Measurements from ENCODE around the gene ADAM12.
"Not testable (repeated sequence)": the region's sequence is repeated elsewhere in the genome, so short reads cannot be mapped to it uniquely, and the experiment has no call there.

ADAM12 gene

DNA sequence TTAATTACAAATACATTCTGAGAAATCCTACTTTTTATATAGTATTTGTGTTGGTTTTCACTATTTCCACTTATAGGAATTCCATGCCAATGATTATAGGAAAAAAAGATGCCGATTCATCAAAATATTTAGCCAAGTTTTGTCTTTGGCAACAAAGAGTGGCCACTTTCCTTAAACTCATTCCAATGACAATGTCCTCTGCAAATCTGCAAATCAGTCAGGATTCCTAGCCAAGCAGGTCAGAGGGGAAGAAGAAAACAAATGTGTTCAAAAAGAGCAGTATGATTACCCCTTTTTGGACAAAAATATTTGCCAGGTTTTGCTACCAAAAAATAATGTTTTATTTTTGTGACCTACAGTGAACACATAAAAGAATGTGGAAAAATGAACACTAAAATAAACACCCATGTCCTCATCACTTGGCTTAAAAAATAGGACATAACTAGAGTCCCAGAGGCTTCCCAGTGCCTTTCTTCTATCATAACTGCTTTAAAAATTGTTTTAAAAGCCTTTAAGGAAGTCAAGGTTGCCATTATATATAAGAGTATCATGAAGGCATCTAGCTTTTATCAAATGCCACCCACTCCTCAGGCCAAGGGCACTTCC, 125.9 kb downstream of the ADAM12 start:
- DNase-seq (ENCODE audit: low spot score), result no peak

DNA sequence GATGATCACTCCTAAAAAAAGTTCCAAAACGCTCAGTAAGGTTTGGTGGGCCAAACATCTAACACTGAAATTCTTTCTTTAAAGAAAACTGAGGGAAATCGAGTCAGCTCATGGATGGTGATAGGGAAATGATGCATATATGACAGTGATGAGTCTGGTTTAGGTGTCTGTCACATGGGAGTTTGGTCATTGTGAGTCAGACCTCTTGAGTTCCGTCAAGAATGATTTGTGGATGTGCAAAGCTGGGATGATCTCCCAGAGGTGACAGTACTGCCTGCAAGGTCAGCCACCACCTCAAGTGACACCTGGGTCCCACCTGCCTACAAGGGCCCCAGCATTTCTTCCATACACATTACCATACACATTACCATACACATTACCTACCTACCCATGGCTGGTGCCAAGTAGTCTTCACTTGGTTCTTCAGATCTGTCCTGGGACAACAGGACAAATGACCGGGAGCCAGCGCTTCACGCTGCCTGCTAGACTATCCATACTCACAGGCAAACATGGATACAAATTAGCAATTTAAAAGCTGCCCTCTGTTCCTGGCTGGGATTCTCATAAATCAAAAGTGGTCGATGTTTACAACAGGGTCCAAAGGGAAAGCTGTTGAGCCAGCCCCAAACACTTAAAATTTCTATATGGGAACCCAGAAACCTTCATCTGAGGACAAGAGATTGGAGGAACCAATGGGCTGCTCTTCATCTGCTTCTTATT, 128.4 kb downstream of the ADAM12 start:
- DNase-seq (ENCODE audit: low spot score), result no peak

DNA sequence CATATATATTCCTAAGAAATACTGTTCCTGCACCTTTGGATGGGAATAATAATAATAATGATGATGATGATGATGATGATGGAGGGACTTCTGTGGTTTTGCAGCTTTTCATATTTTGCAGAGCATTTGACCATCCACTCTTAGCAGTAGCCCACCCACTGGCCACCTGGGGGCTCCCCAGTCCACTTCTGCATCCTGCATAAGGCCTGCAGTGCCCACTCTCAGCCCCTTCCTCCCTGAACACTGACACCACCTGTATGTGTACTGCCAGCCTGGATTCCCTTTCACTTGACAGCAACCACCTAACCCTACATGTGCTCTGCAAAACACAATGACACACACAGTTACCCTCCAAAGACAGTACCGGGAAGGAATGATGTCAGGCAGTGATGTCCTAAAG, 131.4 kb downstream of the ADAM12 start:
- no peak for DNase-seq (ENCODE audit: low spot score)

DNA sequence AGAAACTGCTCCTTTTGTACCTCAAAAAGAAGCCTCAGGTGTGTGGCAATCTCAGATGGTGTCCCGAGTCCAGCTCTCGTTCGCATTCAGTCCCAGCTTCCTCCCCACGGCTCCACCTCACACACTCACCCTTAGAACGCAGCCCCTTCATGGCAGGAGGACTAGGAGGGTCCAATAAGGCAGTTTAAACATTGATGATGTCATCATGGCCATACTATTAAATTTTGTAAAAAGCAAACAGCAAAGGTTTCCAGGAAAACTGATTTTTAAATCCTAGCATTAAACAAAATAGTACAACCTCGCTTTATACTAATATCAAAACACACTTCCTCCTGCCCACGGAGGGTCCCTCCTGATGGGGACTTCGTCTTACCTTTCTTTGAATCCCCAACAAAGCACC, 133.0 kb downstream of the ADAM12 start:
- DNase-seq (ENCODE audit: low spot score), result no peak

DNA sequence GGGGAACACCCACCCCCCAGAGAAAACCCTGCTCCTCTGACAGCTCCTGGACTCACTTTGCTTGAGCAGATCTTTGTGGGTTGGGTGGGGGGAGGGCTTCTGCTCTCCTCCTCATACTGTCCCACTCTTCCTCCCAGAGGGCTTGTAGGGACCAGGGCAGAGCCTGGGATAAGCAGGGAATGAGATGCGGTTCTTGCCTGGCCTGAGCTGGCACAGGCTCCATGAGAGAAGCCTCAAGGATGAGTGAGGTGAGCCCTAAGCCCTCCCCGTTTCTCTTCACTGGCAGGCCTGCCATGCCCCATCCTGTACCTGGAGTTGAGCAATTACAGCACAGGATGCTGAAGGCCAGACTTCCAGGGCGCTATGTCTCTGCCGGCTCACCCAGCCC, 134.7 kb downstream of the ADAM12 start:
- no peak for DNase-seq (ENCODE audit: low spot score)

DNA sequence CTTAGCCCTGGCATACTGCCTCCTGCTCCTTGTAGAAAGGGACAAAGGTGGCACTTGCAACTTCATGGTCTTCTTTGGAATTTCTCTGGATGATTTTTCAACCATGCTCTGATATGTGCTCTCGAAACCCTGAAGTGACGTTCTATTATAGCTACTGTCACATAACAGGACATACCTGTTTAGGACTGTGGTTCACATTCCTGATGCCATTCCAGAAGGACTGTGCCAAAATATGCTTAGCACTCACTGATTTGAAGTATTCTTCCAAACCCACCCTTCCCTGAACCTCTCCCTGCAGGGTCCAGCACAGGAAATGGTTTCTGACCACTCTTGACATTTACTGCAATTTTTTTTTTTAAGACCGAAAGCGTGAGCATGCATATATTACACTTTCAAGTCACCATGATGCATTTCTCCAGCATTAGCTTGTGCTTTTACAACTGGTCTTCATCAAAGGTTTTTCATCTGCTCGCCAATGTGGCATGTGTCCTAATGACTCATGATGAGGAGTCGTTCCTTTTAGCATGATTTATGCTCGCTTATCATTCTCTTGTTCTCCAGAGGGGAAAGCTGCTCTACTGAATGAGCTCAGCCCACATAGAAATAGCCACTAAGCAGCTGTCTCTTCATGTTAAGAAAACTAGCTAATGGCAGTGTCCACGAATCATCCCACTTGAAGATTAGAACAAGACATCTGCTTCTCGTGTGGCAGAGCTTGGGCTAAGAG, 135.2 kb downstream of the ADAM12 start:
- no peak for DNase-seq (ENCODE audit: low spot score)

DNA sequence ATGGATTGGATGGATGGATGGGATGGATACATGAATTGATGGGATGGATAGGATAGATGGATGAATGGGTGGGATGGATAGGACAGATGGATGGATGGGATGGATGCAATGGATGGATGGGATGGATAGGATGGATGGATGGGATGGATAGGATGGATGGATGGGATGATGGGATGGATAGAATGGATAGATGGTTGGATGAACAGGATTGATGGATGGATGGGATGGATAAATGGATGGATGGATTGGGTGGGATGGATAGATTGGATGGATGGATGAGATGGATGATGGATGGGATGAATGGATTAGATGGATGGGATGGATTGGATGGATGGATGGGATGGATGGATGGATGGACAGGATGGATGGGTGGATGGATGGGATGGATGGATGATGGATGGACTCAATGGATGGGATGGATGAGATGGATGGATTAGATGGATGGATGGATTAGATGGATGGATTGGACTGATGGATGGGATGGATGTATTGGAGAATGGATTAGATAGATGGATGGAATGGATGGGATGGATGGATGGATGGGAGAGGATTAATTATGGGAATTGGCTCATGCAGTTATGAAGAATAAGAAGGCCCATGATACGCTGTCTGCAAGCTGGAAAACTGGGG, 136.4 kb downstream of the ADAM12 start:
- DNase-seq (ENCODE audit: low spot score), result no peak

DNA sequence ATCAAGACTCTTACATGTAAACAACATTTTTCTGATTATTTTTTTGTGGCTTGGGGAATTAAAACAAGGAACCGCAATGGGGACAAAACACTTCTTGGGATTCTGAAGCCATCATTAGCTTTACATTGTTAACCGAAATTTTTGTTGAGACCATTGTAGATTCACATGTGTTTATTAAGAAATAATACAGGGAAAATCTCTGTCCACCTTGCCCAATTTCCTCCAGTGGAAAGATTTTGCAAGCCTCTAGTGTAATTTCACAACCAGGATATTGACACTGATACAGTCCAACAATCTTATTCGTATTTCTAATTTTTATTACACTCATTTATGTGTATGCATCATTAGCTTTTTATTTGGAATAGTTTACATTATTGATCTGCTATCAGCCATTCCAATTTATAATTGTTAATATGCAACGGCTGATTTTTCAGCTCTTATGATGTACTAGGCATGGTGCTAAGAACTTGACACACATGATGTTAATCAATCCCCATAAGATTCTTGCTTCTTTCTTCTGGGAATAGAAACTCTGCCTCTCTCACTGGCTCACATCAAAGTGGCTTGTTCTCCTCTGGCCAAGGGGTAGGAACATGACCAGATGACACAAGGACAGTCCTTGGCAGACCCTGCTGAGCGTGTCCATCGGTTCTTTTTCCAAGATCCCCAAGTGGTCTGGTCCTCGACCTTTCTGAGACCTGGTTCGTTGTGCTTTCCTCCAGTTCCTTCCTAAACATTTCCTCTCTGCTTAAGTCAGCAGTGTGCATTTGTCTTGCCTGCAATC, 137.6 kb downstream of the ADAM12 start:
- no peak for DNase-seq (ENCODE audit: low spot score)

DNA sequence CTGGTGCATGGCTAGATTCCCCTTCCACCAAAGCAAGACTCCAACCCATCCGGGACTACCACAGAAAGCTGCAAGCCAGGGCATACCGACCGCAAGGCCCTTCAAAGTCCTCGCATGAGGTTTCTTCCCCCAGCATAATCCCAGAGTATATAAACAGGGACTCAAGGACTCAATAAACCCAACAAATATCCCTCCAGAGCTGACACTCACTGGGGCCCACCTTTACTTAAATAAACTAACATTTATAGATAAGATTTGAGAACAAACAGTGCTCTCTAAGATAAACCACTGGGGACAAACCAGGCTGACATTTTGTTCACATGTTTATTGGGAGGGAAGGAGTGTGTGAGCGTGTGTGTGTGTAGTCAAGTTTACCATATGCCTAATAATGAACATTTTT, 138.2 kb downstream of the ADAM12 start:
- no peak for DNase-seq (ENCODE audit: low spot score)

DNA sequence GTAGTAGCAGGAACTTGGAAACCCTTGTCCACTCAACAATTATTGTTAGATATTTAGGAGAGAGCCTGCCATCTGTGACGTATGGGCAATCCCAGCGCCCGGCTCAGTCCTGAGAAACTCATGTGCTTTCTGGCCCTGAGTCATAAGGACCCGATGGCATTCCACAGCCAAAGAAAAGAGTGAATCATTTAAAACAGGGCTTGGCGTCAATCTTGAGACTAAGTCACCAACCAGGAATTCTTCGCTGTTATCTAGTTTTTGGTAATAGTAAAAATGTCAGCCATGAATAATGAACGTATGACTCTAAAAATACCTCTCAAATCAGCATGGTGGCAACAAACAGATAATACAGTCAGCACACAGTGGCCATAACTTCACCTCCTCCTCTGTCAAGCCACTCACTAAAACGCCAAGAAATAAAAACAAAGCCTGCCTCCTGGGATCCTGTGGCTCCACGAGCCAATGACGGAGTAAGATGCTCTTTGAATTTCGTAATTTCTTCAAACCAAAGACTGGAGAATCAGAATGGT, 140.8 kb downstream of the ADAM12 start:
- DNase-seq (ENCODE audit: low spot score), result peak; percentile 29

DNA sequence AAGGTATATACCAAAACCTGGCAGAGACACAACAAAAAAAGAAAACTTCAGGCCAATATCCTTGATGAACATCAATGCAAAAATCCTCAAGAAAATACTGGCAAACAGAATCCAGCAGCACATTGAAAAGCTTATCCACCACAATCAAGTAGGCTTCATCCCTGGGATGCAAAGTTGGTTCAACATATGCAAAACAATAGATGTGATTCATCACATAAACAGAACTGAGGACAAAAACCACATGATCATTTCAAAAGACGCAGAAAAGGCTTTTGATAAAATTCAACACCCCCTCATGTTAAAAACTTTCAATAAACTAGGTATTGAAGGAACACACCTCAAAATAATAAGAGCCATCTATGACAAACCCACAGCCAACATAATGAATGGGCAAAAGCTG, 141.9 kb downstream of the ADAM12 start:
- not testable (repeated sequence) for DNase-seq (ENCODE audit: low spot score)

DNA sequence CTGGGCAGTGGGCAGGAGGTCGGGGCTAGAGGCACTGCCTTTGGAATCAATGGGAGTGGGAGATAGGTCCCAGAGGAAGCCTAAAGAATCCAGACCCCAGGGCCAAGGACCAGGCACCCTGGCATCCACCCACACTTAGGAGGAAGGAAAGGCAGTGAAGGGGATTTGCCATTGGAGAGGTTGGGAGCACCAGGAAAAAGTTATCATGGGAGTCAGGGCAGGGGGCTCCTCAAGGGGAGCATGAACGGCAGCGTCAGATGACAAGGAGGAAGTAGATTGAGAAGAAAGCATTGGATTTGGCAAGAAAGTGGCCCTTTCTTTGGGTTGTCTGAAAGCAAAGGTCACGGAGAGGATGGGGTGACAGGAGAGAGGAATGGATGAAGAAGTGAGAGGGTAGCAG, 142.8 kb downstream of the ADAM12 start:
- DNase-seq (ENCODE audit: low spot score), result no peak

DNA sequence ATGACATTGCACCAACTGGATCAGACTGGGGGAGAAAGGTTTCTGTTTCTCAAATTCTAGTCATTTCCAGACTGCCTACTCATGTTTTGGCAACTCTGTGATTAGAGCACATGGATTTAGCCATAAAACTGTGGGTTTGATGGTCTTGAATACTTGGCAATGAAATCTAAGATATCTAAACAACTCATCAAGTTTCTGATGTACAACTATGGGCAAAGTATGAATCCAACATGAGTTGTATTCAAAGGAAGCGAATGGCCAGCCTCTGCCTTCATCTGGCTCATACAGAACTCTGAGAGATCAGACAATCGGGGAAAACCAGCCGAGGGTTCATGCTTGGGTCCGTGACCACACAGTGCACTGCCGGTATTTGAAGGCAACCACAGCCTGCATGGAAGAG, 144.3 kb downstream of the ADAM12 start:
- DNase-seq (ENCODE audit: low spot score), result no peak

DNA sequence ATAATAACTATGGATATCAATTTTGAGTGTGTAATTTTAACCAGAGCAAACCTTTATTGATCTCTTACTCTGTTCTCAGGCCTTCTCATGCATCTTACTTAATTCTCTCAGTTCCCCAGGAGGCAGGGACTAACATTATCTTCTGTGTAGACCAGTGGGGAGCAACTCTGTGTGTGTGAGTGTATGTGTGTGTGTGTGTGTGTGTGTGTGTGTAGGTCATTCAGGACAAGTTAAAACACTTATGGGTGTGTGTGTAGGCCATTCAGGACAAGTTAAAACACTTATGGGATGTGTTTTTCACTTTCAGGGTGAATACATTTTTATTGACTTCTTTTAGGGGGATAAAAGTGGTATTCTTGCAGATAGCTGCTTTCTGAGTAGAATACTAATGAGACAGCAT, 145.0 kb downstream of the ADAM12 start:
- no peak for DNase-seq (ENCODE audit: low spot score)

DNA sequence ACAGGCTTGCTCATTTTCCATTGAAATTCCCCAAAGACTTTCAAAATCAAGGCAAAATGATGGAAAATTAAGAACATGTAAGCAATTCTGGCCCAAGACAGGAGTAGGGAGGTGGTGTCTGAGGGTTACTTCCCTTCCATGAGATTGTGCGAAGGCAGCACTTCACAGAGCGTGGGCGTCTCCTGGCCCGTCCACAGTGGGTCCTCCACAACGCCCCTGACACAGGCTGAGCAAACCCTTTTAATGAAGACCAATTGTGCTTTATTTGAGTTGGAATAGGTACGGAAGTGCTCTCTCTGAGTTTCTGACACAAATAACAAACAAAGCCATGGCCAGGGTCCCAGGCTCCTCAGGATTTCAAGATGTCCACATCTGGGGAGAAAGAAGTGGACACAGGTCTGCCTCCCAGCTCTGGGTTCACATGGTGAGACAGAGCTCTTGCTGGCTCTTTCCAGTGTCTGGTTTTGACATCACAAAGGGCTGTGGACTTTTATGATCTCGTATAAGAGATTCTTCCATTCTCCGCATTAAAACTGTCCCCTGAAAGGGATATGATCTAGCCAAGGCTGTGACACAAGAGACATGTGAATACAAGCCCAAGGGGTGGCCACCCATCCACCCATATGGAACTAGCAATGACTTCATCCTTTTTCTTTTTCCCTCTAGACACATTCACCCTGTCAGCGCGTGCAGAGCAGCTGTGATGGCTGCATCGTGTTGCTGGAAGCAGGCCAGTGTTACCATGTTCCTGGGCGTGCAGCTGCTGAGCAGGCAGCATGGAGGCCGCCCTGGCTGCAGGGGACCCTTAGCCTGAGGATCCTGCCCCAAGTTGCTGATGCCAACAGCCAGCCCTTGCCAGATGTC, 145.6 kb downstream of the ADAM12 start:
- no peak for DNase-seq (ENCODE audit: low spot score)

DNA sequence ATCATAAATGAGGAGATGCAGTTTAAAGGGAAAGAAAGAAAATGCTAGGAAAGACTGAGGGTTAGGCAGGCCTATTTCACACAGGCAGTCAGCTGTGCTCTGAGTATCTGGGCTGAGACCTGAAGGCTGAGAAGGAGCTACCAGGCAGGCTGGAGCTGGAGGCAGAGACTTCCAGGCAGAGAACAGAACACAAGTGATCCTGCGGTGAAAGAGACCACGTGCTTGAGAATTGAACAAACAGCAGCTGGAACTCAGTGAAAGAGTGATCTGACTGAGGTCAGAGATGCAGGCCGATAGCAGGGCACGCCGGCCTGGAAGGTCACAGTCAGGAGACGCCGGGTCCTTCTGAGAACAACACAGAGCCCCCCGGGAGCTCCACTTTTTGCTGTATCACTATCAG, 147.8 kb downstream of the ADAM12 start:
- DNase-seq (ENCODE audit: low spot score), result no peak

DNA sequence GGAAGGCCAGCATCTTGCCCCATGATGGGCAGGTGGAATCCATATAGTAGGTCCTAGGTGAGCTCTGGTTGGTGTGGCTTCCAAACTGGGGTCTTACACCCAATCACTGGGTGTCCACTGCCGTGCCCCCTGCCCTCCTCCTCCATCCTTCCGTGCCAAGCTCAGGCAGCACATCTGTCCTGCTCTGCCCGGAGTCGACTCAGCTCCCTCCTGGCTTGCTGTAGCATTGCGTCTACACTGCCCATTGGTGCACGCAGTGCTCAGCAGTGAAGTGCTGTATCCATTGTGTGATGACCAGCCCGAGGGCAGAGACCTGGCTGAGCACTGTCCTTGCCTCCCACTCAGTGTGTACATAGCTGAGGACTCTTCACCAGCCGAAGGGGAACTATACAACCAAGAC, 148.4 kb downstream of the ADAM12 start:
- DNase-seq (ENCODE audit: low spot score), result no peak

DNA sequence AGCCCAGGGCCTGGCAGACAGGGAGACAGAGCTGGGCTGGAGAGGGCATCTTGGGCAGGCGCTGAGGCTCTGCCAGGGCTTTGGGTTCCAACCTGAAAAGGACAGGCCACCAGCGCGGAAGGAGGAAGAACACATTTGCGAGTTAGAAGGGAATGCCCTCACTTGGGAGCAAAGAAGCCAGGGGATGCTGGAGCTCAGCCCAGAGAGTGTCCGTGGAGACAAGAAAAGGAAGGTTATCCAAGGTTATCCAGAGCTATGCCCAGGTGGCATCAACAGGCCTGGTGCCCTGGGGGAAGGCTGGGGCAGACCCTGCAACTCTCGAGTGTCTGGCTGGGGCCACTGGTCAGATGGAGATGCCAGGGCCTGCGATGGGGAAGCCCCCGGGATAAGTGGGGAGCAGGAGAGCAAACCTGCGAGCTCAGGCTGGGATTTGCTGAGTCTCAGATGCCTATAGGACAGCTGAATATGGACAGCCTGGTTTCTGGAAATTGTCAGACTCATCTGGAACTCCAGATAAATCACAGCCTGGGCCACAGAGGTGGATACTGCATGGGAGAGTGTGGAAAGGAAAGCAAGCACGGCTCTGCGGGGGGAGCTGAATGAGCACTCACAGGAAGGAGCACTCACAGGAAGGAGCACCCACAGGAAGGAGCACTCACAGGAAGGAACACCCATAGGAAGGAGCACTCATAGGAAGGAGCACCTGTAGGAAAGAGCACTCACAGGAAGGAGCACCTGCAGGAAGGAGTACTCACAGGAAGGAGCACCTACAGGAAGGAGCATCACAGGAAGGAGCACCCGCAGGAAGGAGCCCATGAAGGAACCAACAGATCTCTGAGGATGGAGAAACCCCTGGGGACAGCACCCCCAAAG, 152.1 kb downstream of the ADAM12 start:
- DNase-seq (ENCODE audit: low spot score), result no peak

DNA sequence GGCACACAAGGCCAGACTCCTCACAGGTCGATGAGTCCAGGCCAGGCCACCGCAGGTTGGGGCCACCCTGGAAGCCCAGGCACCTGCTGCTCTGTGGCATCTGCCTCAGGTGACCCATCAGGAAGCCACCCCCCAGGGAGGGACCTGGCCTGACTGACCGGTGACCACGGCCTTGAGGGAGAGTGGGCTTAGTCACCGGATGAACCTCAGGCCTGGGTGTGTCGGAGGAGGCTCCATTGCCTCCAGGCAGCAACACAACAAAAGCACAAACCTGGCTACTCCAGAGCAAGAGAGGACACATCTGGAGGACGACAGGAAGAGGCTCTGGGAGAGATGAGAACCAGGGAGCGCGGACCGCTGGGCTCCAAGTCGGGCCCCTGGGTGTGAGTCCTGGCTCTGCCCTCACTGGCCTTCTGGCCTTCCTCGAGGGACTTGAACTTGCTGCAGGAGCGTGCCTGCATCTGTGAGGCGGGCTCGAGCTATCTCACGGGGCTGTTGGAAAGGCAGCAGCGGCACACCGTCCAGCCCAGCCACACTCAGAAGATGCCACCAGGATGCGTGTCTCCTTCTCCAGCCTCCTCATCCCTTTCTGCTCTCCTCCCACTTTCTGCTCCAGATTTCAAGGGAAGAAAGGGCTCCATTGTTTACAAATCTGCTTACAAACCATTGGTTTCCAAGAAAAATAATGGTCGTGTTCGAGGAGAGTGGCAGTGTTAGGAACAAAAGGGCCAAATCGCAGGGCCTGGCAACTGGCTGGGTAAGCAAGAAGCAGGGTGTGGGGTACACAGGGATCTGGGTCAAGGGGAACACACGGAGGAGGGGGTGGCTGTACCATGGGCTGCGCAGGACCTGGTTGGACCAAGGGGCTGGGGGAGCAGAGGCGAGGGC, 152.9 kb downstream of the ADAM12 start:
- DNase-seq (ENCODE audit: low spot score), result no peak
